ENCODE results near the gene ADTRP. TPM values are rescaled to one million over a fixed set of nuclear protein-coding genes. Genes with fewer than 3 reads are reported as not detected.

Gene ADTRP
- total and polyA plus RNA-seq, 2 experiments from 2014 or later: not detected

- no peak for DNase-seq (ENCODE audit: low read depth in 1 of 2, low spot score in 1 of 2)
- TF ChIP-seq CTCF (IDR thresholded peaks at IDR 0.05; ENCODE audit: low read depth, low read length): no peak
- Histone ChIP-seq H3K27ac (no peak overlapping the region), H3K9me3 (ENCODE audit: low read depth) (no peaks in the 10 kb centered on the region), H3K4me3 (no peak overlapping the region), H3K36me3 (no peaks in the 10 kb centered on the region), H3K27me3 (no peaks in the 10 kb centered on the region), H3K4me1 (ENCODE audit: low read depth) (no peaks in the 10 kb centered on the region)
Measured at GRCh38 chr6:11755725-11756124, 22.9 kb downstream of the ADTRP start.

GRCh38 chr6:11754625-11755271 is 23.9 kb downstream of the ADTRP start:
- DNase-seq (ENCODE audit: low read depth in 1 of 2, low spot score in 1 of 2): no peak
- no peaks in the 10 kb centered on the region for H3K4me1 ChIP-seq (ENCODE audit: low read depth)
- H3K9me3 ChIP-seq (ENCODE audit: low read depth): no peaks in the 10 kb centered on the region
- H3K27me3 ChIP-seq: no peaks in the 10 kb centered on the region
- H3K4me3 ChIP-seq: no peak overlapping the region
- no peaks in the 10 kb centered on the region for H3K36me3 ChIP-seq
- H3K27ac ChIP-seq: no peak overlapping the region
- no peak for TF ChIP-seq CTCF (IDR thresholded peaks at IDR 0.05; ENCODE audit: low read depth, low read length)

GRCh38 chr6:11753798-11754197 is 24.8 kb downstream of the ADTRP start:
- H3K27me3 ChIP-seq: no peaks in the 10 kb centered on the region
- TF ChIP-seq CTCF (IDR thresholded peaks at IDR 0.05; ENCODE audit: low read depth, low read length): no peak
- H3K4me3 ChIP-seq: no peak overlapping the region
- no peak overlapping the region for H3K27ac ChIP-seq
- H3K4me1 ChIP-seq (ENCODE audit: low read depth): no peaks in the 10 kb centered on the region
- no peak for DNase-seq (ENCODE audit: low read depth in 1 of 2, low spot score in 1 of 2)
- H3K36me3 ChIP-seq: no peaks in the 10 kb centered on the region
- H3K9me3 ChIP-seq (ENCODE audit: low read depth): no peaks in the 10 kb centered on the region

- H3K27me3 ChIP-seq: no peaks in the 10 kb centered on the region
- no peaks in the 10 kb centered on the region for H3K36me3 ChIP-seq
- no peak overlapping the region for H3K27ac ChIP-seq
- H3K4me3 ChIP-seq: no peak overlapping the region
- no peak for TF ChIP-seq CTCF (IDR thresholded peaks at IDR 0.05; ENCODE audit: low read depth, low read length)
- H3K9me3 ChIP-seq (ENCODE audit: low read depth): no peaks in the 10 kb centered on the region
- H3K4me1 ChIP-seq (ENCODE audit: low read depth): no peaks in the 10 kb centered on the region
- no peak for DNase-seq (ENCODE audit: low read depth in 1 of 2, low spot score in 1 of 2)
Measured at GRCh38 chr6:11752360-11752759, 26.2 kb downstream of the ADTRP start.

- H3K9me3 ChIP-seq (ENCODE audit: low read depth): no peaks in the 10 kb centered on the region
- no peaks in the 10 kb centered on the region for H3K4me1 ChIP-seq (ENCODE audit: low read depth)
- no peaks in the 10 kb centered on the region for H3K36me3 ChIP-seq
- TF ChIP-seq CTCF (IDR thresholded peaks at IDR 0.05; ENCODE audit: low read depth, low read length): no peak
- no peak overlapping the region for H3K4me3 ChIP-seq
- no peaks in the 10 kb centered on the region for H3K27me3 ChIP-seq
- no peak overlapping the region for H3K27ac ChIP-seq
- DNase-seq (ENCODE audit: low read depth in 1 of 2, low spot score in 1 of 2): no peak
Measured at GRCh38 chr6:11750682-11751081, 27.9 kb downstream of the ADTRP start.
